ENCODE measurements around the gene FBRSL1.

DNA sequence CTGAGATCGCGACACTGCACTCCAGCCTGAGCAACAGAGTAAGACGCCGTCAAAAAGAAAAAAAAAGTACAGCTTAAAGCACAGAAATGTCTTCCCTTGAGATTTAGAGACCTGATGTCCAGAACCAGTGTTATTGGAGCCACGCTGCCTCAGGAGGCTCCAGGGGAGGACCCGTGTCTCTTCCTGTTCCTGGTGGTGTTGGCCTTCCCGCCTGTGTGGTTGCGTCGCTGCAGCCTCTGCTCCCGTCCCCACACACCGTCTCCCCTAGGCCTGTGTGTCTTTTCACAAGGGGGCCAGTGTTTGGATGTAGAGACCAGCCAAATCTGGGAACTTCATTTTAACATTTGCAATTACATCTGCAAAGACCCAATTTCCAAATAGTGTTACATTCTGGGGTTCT lies 8.6 kb upstream of the FBRSL1 start:
- TF ChIP-seq POLR2A (IDR thresholded peaks at IDR 0.05; ENCODE audit: low read depth), result no peak
- TF ChIP-seq, protein P1, sequence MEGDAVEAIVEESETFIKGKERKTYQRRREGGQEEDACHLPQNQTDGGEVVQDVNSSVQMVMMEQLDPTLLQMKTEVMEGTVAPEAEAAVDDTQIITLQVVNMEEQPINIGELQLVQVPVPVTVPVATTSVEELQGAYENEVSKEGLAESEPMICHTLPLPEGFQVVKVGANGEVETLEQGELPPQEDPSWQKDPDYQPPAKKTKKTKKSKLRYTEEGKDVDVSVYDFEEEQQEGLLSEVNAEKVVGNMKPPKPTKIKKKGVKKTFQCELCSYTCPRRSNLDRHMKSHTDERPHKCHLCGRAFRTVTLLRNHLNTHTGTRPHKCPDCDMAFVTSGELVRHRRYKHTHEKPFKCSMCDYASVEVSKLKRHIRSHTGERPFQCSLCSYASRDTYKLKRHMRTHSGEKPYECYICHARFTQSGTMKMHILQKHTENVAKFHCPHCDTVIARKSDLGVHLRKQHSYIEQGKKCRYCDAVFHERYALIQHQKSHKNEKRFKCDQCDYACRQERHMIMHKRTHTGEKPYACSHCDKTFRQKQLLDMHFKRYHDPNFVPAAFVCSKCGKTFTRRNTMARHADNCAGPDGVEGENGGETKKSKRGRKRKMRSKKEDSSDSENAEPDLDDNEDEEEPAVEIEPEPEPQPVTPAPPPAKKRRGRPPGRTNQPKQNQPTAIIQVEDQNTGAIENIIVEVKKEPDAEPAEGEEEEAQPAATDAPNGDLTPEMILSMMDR (IDR thresholded peaks at IDR 0.05), result no peak
- TF ChIP-seq EP300 (IDR thresholded peaks at IDR 0.05), result no peak

Data from esophagus muscularis mucosa (tissue), 4 donors.